Breast epithelium (tissue), 4 donors: ENCODE data around the gene GDF2. TPM values are rescaled to one million over a fixed set of nuclear protein-coding genes. Genes with fewer than 3 reads are reported as not detected.

Experiments
- DNase-seq, 2 donors: peaks; one replicate each; pipeline ENCODE4 v3.0.0-alpha.2; 2019; ENCODE audit warnings: low spot score in 2 of 2
- H3K27ac ChIP-seq, 2 donors: fragments of 200-600 bp; sonication (generic) in 1 of 2; one replicate each; pipeline ENCODE4 v1.5.1; 2016 to 2019; ENCODE audit warnings: mild to moderate bottlenecking in 1 of 2
- H3K27me3 ChIP-seq, 2 donors: fragments of 200-600 bp; sonication (generic) in 1 of 2; one replicate each; pipeline versions ENCODE4 v1.5.1 to v1.6.0; 2017 to 2019; ENCODE audit warnings: control low read depth in 1 of 2, mild to moderate bottlenecking in 1 of 2
- H3K36me3 ChIP-seq: fragments of 200-600 bp; one replicate; pipeline ENCODE4 v1.5.1; 2019
- H3K4me1 ChIP-seq, 2 donors: fragments of 200-600 bp; sonication (generic); one replicate each; pipeline ENCODE4 v1.5.1; 2016 to 2019; ENCODE audit warnings: control low read depth in 1 of 2
- H3K4me3 ChIP-seq, 3 donors: fragments of 200-600 bp; sonication (generic); 1 replicate in 2 of 3; 2 replicates in 1 of 3; pipeline ENCODE4 v1.5.1; 2016 to 2019; ENCODE audit warnings: mild to moderate bottlenecking in 3 of 3, moderate library complexity in 2 of 3
- H3K9me3 ChIP-seq, 2 donors: fragments of 200-600 bp; sonication (generic) in 1 of 2; one replicate each; pipeline ENCODE4 v1.5.1; 2016 to 2019; ENCODE audit warnings: control low read depth in 1 of 2
- CTCF ChIP-seq, 3 donors: fragments of 450-650 bp; IDR thresholded peaks; one replicate each; pipeline ENCODE4 v1.5.1; 2016 to 2017; ENCODE audit warnings: antibody characterized with exemption in 3 of 3, mild to moderate bottlenecking in 3 of 3, moderate library complexity in 3 of 3
- POLR2A ChIP-seq: fragments of 450-650 bp; IDR thresholded peaks from one replicate; pipeline ENCODE4 v1.6.1; 2016; ENCODE audit warnings: antibody characterized with exemption, mild to moderate bottlenecking, moderate library complexity
- POLR2AphosphoS5 ChIP-seq, 3 donors: sonication (generic); formaldehyde crosslinking; IDR thresholded peaks; one replicate each; pipeline ENCODE4 v1.6.1; 2017; ENCODE audit warnings: antibody characterized with exemption in 3 of 3
- intact Hi-C: fragments of 100-400 bp; cut with DNase I; formaldehyde crosslinking; loops from one replicate; pipeline ENCODE4 v1.15.1; 2023; ENCODE audit warnings: low total_unique reads
- total RNA-seq, 3 donors: library from RNA; depleted of rRNA; stranded (reverse); fragments of >200 nt; gene quantifications; one replicate each; pipeline ENCODE4 v1.1.0, GENCODE V29; 2016

Gene GDF2
- total RNA-seq, 3 donors from 2014 or later, result not detected

DNA sequence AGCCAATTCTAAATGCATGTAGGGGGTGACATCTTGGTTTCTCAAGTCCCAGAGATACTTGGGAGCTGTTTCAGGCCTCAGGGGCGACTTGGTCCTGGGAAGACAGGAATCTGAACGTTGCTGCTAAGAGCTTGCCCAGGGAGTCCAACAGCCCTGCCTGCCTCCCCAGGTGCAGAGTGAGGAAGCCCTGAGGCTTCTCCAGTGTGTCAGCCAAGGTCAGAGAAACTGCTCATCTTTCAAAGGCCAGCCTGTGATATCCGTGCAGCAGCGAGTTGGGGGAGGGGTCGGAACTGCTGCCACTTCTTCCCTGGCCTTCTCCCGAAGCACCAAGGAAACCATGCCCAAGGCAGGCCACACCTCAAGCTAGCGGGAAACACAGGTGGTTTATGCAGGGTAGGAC lies 9.7 kb downstream of the GDF2 start:
- H3K4me3 ChIP-seq, result no peak overlapping the region
- H3K27me3 ChIP-seq, result no peaks in the 10 kb centered on the region
- no peaks in the 10 kb centered on the region for H3K4me1 ChIP-seq
- no peaks in the 10 kb centered on the region for H3K9me3 ChIP-seq
- H3K36me3 ChIP-seq, result no peaks in the 10 kb centered on the region
- intact Hi-C loops, result no loop called here
- DNase-seq, result no peak
- no peak for TF ChIP-seq POLR2A
- no peak for TF ChIP-seq CTCF (IDR thresholded peaks at IDR 0.05)
- no peak for TF ChIP-seq POLR2AphosphoS5 (IDR thresholded peaks at IDR 0.05)
- H3K27ac ChIP-seq, result no peak overlapping the region

- intact Hi-C loops, result no loop called here
- Histone ChIP-seq H3K4me1 (no peaks in the 10 kb centered on the region), H3K36me3 (no peaks in the 10 kb centered on the region), H3K27ac (no peak overlapping the region), H3K27me3 (no peaks in the 10 kb centered on the region), H3K4me3 (no peak overlapping the region), H3K9me3 (no peaks in the 10 kb centered on the region)
- TF ChIP-seq CTCF (IDR thresholded peaks at IDR 0.05), result no peak
- no peak for TF ChIP-seq POLR2A
- no peak for TF ChIP-seq POLR2AphosphoS5 (IDR thresholded peaks at IDR 0.05)
- DNase-seq, result no peak
Observed at GRCh38 chr10:47332371-47332770, 10.1 kb downstream of the GDF2 start.

- intact Hi-C loops, result no loop called here
- H3K27ac ChIP-seq, result no peak overlapping the region
- H3K36me3 ChIP-seq, result no peaks in the 10 kb centered on the region
- TF ChIP-seq POLR2AphosphoS5 (IDR thresholded peaks at IDR 0.05) (no peak), CTCF (IDR thresholded peaks at IDR 0.05) (no peak), POLR2A (no peak)
- H3K4me1 ChIP-seq, result no peaks in the 10 kb centered on the region
- H3K27me3 ChIP-seq, result no peaks in the 10 kb centered on the region
- H3K4me3 ChIP-seq, result no peak overlapping the region
- DNase-seq, result no peak
- H3K9me3 ChIP-seq, result no peaks in the 10 kb centered on the region
Observed at GRCh38 chr10:47332946-47333345, 10.7 kb downstream of the GDF2 start.

DNA sequence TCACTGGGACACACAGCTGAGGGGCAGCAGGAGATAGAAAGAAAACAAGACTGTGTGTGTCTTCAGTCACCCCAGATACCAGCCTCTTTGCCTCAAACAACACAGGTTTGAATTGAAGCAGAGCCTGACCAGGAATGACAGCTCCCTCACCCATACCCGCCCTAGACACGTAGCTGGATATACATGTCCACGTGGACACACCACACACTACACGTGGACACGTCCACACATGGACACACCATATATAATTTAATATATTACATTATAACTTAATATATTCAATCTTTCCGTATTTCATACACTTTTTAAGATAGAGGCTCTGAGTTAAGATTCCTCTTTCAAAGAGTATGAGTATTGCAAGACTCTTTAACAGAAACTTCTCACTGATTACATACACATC lies 11.3 kb downstream of the GDF2 start:
- Histone ChIP-seq H3K4me3 (no peak overlapping the region), H3K36me3 (no peaks in the 10 kb centered on the region), H3K27ac (no peak overlapping the region), H3K9me3 (no peaks in the 10 kb centered on the region), H3K27me3 (no peaks in the 10 kb centered on the region), H3K4me1 (no peaks in the 10 kb centered on the region)
- intact Hi-C loops, result no loop called here
- DNase-seq, result no peak
- TF ChIP-seq POLR2A, result no peak
- TF ChIP-seq CTCF (IDR thresholded peaks at IDR 0.05), result no peak
- no peak for TF ChIP-seq POLR2AphosphoS5 (IDR thresholded peaks at IDR 0.05)

GRCh38 chr10:47334466-47335295 lies 12.4 kb downstream of the GDF2 start:
- H3K27ac ChIP-seq, result no peak overlapping the region
- DNase-seq, result no peak
- no peak for TF ChIP-seq CTCF (IDR thresholded peaks at IDR 0.05)
- TF ChIP-seq POLR2A, result no peak
- TF ChIP-seq POLR2AphosphoS5 (IDR thresholded peaks at IDR 0.05), result no peak
- no peaks in the 10 kb centered on the region for H3K9me3 ChIP-seq
- intact Hi-C loops, result no loop called here
- H3K4me3 ChIP-seq, result no peak overlapping the region
- H3K36me3 ChIP-seq, result no peaks in the 10 kb centered on the region
- no peaks in the 10 kb centered on the region for H3K4me1 ChIP-seq
- no peaks in the 10 kb centered on the region for H3K27me3 ChIP-seq
